Measurements from ENCODE around the gene MIEN1. TPM values are rescaled to one million over a fixed set of nuclear protein-coding genes. Genes with fewer than 3 reads are reported as not detected.
A peak's percentile ranks its signal among the peaks of the same experiment; 100 is the strongest.

The MIEN1 gene
- total RNA-seq, 2 donors from 2014 or later: 46.5 to 119 TPM

GRCh38 chr17:39709319-39709997 lies 20.9 kb downstream of the MIEN1 start:
- H3K27ac ChIP-seq: peak overlapping the region in 1 of 2 donors; percentile 98
- H3K4me3 ChIP-seq: no peak overlapping the region
- intact Hi-C loops (cut with DNase I): no loop called here
- TF ChIP-seq CTCF (IDR thresholded peaks at IDR 0.05) (no peak), POLR2AphosphoS5 (IDR thresholded peaks at IDR 0.05) (no peak), POLR2A (IDR thresholded peaks at IDR 0.05) (no peak)
- no peaks in the 10 kb centered on the region for H3K27me3 ChIP-seq (replicated peaks; ENCODE audit: insufficient read depth)
- DNase-seq (ENCODE audit: low spot score): no peak
- 88% methylated on average over 14 of the region's 14 CpGs for WGBS
- peaks cover 26% of the 10 kb centered on the region for H3K4me1 ChIP-seq (replicated peaks)
- H3K9me3 ChIP-seq: no peaks in the 10 kb centered on the region
- H3K36me3 ChIP-seq: peaks cover 7 to 28% of the 10 kb centered on the region in 2 donors

- H3K36me3 ChIP-seq: peaks cover 4 to 27% of the 10 kb centered on the region in 2 donors
- H3K27ac ChIP-seq: peak overlapping the region; percentile 98
- TF ChIP-seq POLR2A (IDR thresholded peaks at IDR 0.05): no peak
- TF ChIP-seq POLR2AphosphoS5 (IDR thresholded peaks at IDR 0.05): peak; percentile 27
- TF ChIP-seq CTCF (IDR thresholded peaks at IDR 0.05): no peak
- peaks cover 40% of the 10 kb centered on the region for H3K4me1 ChIP-seq (replicated peaks)
- intact Hi-C loops (cut with DNase I): no loop called here
- H3K4me3 ChIP-seq: no peak overlapping the region
- 14% methylated on average over 4 of the region's 7 CpGs for WGBS
- no peaks in the 10 kb centered on the region for H3K9me3 ChIP-seq
- no peak for DNase-seq (ENCODE audit: low spot score)
- H3K27me3 ChIP-seq (replicated peaks; ENCODE audit: insufficient read depth): no peaks in the 10 kb centered on the region
These were observed 23.4 kb downstream of the MIEN1 start for GRCh38 chr17:39706921-39707337.

- Histone ChIP-seq H3K9me3 (no peaks in the 10 kb centered on the region), H3K4me3 (no peak overlapping the region), H3K27ac (peak overlapping the region; percentile 98), H3K27me3 (replicated peaks; ENCODE audit: insufficient read depth) (no peaks in the 10 kb centered on the region), H3K4me1 (replicated peaks) (peaks cover 45% of the 10 kb centered on the region), H3K36me3 (peaks cover 2 to 21% of the 10 kb centered on the region in 2 donors)
- no peak for DNase-seq (ENCODE audit: low spot score)
- intact Hi-C loops (cut with DNase I): no loop called here
- TF ChIP-seq POLR2AphosphoS5 (IDR thresholded peaks at IDR 0.05) (no peak), CTCF (IDR thresholded peaks at IDR 0.05) (no peak), POLR2A (IDR thresholded peaks at IDR 0.05) (no peak)
- 30% methylated on average over 8 of the region's 8 CpGs for WGBS
These were observed 23.9 kb downstream of the MIEN1 start for GRCh38 chr17:39706383-39706782.

- peak; percentile 87 for DNase-seq (ENCODE audit: low spot score)
- peaks cover 48% of the 10 kb centered on the region for H3K4me1 ChIP-seq (replicated peaks)
- no peaks in the 10 kb centered on the region for H3K9me3 ChIP-seq
- intact Hi-C loops (cut with DNase I): no loop called here
- no peaks in the 10 kb centered on the region for H3K27me3 ChIP-seq (replicated peaks; ENCODE audit: insufficient read depth)
- peak overlapping the region in 1 of 2 donors; percentile 13 for H3K4me3 ChIP-seq
- WGBS: 26% methylated on average over 12 of the region's 12 CpGs
- H3K36me3 ChIP-seq: peaks cover 2 to 20% of the 10 kb centered on the region in 2 donors
- H3K27ac ChIP-seq: peak overlapping the region; percentile 98
- no peak for TF ChIP-seq POLR2A (IDR thresholded peaks at IDR 0.05)
- TF ChIP-seq POLR2AphosphoS5 (IDR thresholded peaks at IDR 0.05): peak; percentile 91
- peak in 2 of 4 experiments; percentile 18 to 57 for TF ChIP-seq CTCF (IDR thresholded peaks at IDR 0.05)
These were observed 24.5 kb downstream of the MIEN1 start for GRCh38 chr17:39705786-39706348.

Measured in prostate gland (tissue), 2 donors.